Measurements from ENCODE around the gene XXYLT1. TPM values are rescaled to one million over a fixed set of nuclear protein-coding genes. Genes with fewer than 3 reads are reported as not detected.

The XXYLT1 gene
- total RNA-seq, 1 experiment from 2014 or later: 27.2 TPM

- no peaks in the 10 kb centered on the region for H3K27me3 ChIP-seq (replicated peaks)
- H3K4me1 ChIP-seq (replicated peaks): peaks cover 16% of the 10 kb centered on the region
- no peak overlapping the region for H3K4me3 ChIP-seq
- no peaks in the 10 kb centered on the region for H3K9me3 ChIP-seq (replicated peaks)
- no peak for DNase-seq (ENCODE audit: low read depth in 1 of 2, low spot score in 2 of 2)
- H3K36me3 ChIP-seq: peaks cover 7% of the 10 kb centered on the region; the same call in 1 of the 2 replicates
- H3K27ac ChIP-seq: no peak overlapping the region
Observed at GRCh38 chr3:195274259-195274966, 3.5 kb upstream of the XXYLT1 start.

- DNase-seq (ENCODE audit: low read depth in 1 of 2, low spot score in 2 of 2): peak; percentile 85 to 94
- Histone ChIP-seq H3K4me1 (replicated peaks) (peaks cover 20% of the 10 kb centered on the region), H3K27me3 (replicated peaks) (no peaks in the 10 kb centered on the region), H3K4me3 (peak overlapping the region; percentile 91), H3K27ac (no peak overlapping the region), H3K36me3 (peaks cover 10% of the 10 kb centered on the region), H3K9me3 (replicated peaks) (no peaks in the 10 kb centered on the region)
Observed at GRCh38 chr3:195271410-195272243, 668 bp upstream of the XXYLT1 start.

DNA sequence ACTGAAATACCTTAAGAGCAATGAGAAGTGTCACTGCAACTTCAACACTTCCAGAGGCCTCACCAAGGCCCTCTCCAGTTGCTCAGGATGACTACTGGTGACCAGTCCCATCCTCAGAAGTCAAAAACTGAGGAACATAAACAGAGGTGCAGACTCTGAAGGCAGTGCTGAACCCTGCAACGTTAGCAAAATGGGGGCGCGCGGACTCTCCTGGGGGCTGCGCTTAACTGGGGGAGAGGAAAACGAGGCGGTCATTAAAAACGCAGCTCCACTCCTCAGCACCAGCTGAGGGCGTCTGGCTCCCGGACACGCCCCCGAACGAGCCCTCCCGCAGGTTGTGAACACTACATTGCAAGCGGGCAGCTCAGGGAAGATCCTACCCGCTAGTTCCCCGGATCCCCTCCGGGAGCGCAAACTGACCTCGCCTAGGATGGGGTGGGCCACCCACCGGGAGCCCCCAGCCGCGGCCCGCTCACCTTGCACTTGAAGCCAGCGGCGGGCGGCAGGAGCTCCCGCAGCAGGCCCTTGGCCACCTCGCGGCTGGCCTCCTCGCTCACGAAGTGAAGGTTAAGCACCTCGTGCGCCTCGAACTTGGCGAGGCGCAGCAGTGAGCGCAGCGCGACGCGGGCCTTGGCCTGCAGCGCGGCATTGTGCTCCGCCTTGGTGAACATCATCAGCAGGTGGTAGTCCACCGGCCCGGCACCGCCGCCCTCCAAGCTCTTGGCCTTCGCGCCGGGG, 711 bp downstream of the XXYLT1 start:
- Histone ChIP-seq H3K4me3 (peak overlapping the region; percentile 91), H3K27me3 (replicated peaks) (no peaks in the 10 kb centered on the region), H3K4me1 (replicated peaks) (peaks cover 20% of the 10 kb centered on the region), H3K9me3 (replicated peaks) (no peaks in the 10 kb centered on the region), H3K36me3 (peaks cover 12% of the 10 kb centered on the region), H3K27ac (peak overlapping the region; percentile 66; the same call in 1 of the 2 replicates)
- peak; percentile 59 to 67 for DNase-seq (ENCODE audit: low read depth in 1 of 2, low spot score in 2 of 2)

DNA sequence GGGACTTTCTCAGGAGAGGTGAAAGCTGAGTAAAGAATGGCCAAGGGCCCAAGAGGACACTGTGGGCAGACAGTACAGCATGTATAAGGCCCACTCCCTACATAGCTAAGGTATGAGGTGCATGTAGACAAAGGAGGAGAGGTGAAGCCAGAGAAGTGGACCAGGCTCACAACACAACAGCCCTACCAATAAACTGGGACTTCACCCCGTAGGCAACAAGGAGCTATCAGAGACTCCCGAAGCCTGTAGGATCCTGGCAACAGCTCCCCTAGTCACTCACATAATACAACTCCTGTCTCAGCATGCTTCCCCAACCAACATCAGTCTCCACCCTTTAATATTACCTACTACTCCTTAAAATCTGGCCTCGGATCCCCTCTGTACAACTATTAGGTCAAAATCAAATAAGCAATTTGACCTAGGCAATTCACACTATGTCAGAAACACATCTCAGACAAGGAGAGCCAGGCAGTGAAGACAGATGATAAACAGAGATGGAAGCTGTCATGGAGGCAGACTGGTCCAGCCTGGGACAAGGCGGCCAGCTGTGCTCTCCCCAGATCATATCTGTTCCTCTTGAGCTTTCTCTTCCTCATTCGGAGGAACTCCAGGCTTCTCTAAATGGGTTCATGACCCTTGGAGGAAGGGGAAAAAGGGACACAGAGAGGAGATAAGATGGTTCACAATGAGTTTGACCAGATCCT, 1.4 kb downstream of the XXYLT1 start:
- Histone ChIP-seq H3K9me3 (replicated peaks) (no peaks in the 10 kb centered on the region), H3K4me1 (replicated peaks) (peaks cover 20% of the 10 kb centered on the region), H3K4me3 (peak overlapping the region; percentile 91), H3K27ac (no peak overlapping the region), H3K27me3 (replicated peaks) (no peaks in the 10 kb centered on the region), H3K36me3 (peaks cover 12% of the 10 kb centered on the region)
- DNase-seq (ENCODE audit: low read depth in 1 of 2, low spot score in 2 of 2): no peak

GRCh38 chr3:195268576-195269309, 2.2 kb downstream of the XXYLT1 start:
- no peaks in the 10 kb centered on the region for H3K9me3 ChIP-seq (replicated peaks)
- H3K36me3 ChIP-seq: peaks cover 12% of the 10 kb centered on the region
- DNase-seq (ENCODE audit: low read depth in 1 of 2, low spot score in 2 of 2): no peak
- H3K4me1 ChIP-seq (replicated peaks): peaks cover 20% of the 10 kb centered on the region
- H3K4me3 ChIP-seq: no peak overlapping the region
- H3K27ac ChIP-seq: no peak overlapping the region
- no peaks in the 10 kb centered on the region for H3K27me3 ChIP-seq (replicated peaks)

- Histone ChIP-seq H3K4me3 (no peak overlapping the region), H3K36me3 (peaks cover 12% of the 10 kb centered on the region), H3K9me3 (replicated peaks) (no peaks in the 10 kb centered on the region), H3K4me1 (replicated peaks) (peaks cover 20% of the 10 kb centered on the region), H3K27me3 (replicated peaks) (no peaks in the 10 kb centered on the region), H3K27ac (no peak overlapping the region)
- no peak for DNase-seq (ENCODE audit: low read depth in 1 of 2, low spot score in 2 of 2)
Observed at GRCh38 chr3:195267096-195267495, 3.9 kb downstream of the XXYLT1 start.

DNA sequence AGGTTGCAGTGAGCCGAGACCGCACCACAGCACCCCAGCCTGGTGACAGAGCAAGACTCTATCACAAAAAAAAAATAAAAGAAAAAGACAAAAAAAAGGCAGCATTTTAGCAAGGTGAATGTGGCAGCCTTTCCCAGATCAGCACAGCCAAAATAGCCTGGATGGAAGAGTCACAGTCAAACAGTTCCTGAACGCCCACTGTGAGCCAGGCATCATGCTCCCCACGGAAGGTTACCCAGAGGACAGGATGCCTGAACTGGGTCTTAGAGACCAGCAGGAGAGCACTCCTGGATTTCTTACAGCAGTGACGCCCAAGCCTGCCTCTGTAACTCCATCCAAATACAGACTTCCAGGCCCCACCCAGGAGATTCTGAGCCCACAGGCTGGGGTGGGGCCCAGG, 4.5 kb downstream of the XXYLT1 start:
- H3K27me3 ChIP-seq (replicated peaks): no peaks in the 10 kb centered on the region
- H3K9me3 ChIP-seq (replicated peaks): no peaks in the 10 kb centered on the region

DNA sequence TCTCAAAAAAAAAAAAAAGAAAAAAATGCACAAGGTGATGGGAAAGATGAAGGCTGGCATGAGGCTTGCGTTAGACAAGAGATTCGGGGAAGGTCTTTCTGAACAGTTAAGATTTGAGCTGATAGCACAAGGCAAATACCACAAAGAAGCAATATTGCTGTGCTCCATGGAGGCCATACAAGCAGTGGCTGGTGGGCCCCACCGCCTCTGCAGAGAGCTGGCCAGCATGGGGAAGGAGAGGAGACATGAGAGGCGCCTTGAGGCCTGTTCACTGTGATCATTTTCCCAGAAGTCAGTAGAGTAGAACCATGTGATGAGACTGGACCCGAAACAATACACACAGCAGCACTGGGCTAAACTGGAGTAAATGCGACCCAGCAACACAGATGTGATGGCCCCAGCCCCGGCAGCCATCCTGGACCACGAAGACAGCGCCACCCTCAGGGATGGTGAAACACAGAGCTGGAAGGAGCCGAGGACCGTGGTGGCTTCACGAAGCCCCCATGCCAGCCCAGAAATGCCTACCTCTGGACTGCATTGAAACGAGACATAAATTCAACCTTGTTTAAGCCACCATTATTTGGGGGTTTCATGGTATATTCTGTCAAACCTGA, 5.5 kb downstream of the XXYLT1 start:
- Histone ChIP-seq H3K9me3 (replicated peaks) (no peaks in the 10 kb centered on the region), H3K27ac (no peak overlapping the region), H3K36me3 (peaks cover 9% of the 10 kb centered on the region), H3K4me1 (replicated peaks) (peaks cover 18% of the 10 kb centered on the region), H3K4me3 (no peak overlapping the region), H3K27me3 (replicated peaks) (no peaks in the 10 kb centered on the region)
- no peak for DNase-seq (ENCODE audit: low read depth in 1 of 2, low spot score in 2 of 2)

More for the DNA sequence above, 4.5 kb downstream of the XXYLT1 start:
- no peak for DNase-seq (ENCODE audit: low read depth in 1 of 2, low spot score in 2 of 2)
- Histone ChIP-seq H3K4me3 (no peak overlapping the region), H3K36me3 (peaks cover 12% of the 10 kb centered on the region), H3K4me1 (replicated peaks) (peaks cover 16% of the 10 kb centered on the region), H3K27ac (no peak overlapping the region)

DNA sequence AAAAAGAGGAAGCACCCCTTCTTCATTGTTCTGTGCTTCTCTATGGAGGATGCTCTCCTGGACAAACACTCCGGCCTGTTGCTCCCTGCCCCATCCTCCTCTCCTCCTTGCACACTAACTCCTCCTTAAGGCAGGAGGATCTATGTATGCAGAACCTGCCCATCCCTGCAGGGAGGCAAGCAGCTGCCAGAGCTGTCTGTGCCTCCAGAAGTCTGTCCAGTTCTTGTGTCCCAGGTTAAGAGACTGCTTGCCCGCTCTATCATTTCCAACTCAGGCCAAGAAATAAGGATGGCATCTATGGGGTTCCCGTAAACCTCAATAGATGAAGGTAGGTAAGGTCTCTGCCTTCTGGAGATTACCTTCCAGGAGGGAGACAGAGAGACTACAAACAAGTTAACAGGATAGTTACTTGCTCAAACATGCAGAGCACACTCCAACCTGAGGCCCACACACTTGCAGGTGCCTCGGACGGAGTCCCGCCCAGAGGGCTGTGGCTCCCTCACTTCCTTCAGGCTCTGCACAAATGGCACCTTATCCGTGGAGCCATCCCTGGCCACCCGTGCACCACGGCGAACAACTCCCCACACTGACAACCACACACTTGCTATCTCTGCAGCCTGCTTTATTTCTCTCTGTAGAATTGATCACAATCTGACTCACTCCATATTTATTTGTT, 6.9 kb downstream of the XXYLT1 start:
- Histone ChIP-seq H3K27ac (no peak overlapping the region), H3K4me1 (replicated peaks) (peaks cover 17% of the 10 kb centered on the region), H3K27me3 (replicated peaks) (no peaks in the 10 kb centered on the region), H3K9me3 (replicated peaks) (no peaks in the 10 kb centered on the region), H3K4me3 (no peak overlapping the region), H3K36me3 (peaks cover 9% of the 10 kb centered on the region)
- no peak for DNase-seq (ENCODE audit: low read depth in 1 of 2, low spot score in 2 of 2)

DNA sequence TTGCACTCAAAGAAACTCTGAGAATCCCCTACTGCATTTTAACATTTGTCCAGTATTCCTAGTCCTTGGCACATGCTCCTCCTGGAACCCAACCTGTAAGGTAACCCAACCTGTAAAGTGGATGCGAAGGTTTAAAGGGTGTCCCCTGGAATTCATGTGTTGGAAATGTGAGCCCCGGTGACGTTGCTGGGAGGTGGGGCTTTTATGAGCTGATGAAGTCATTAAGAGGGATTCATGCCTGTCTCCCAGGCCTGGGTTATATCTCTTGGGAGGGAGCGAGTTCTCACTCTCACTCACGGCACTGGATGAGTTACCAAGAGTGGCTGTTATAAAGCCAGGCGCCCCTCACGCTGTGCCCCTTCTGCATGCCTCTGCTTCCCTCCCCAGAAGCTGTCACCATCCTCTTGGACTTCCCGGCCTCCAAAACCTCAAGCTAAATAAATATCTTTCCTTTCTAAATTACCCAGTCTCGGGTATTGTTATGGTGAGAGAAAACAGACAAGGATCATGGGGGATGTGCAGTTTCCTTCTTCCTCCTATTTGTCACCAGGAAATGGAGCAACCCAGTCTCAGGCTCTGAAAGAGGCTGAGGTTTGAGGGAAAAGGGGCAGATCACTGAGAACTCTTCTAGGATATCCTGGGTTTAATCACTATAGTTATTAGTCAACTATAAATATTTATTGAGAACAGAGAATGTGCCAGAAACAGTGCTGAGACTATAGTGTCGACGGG, 7.6 kb downstream of the XXYLT1 start:
- DNase-seq (ENCODE audit: low read depth in 1 of 2, low spot score in 2 of 2): peak in 1 of 2 experiments; percentile 7
- H3K9me3 ChIP-seq (replicated peaks): no peaks in the 10 kb centered on the region

DNA sequence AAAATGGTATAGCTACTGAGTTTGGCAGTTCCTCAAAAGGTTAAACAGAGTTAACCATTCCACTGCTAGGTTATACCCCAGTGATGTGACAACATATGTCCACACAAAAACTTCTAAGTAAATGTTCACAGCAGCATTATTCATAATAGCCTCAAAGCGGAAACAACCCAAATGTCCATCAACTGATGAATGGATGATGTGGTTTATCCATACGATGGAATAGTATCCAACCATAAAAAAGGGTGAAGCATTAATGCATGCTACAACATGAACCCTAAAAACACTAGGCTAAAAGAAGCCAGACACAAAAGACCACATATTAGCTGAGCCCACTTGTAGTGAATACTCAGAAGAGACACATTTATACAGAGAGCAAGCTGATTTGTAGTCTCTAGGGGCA, 9.0 kb downstream of the XXYLT1 start:
- H3K4me1 ChIP-seq (replicated peaks): peaks cover 30% of the 10 kb centered on the region
- H3K27ac ChIP-seq: no peak overlapping the region
- H3K9me3 ChIP-seq (replicated peaks): no peaks in the 10 kb centered on the region
- H3K4me3 ChIP-seq: no peak overlapping the region
- no peak for DNase-seq (ENCODE audit: low read depth in 1 of 2, low spot score in 2 of 2)
- 0 out of 2 replicates have a peak, but pooled peaks cover 4% of the 10 kb centered on the region for H3K36me3 ChIP-seq
- H3K27me3 ChIP-seq (replicated peaks): no peaks in the 10 kb centered on the region

More for the DNA sequence above, 7.6 kb downstream of the XXYLT1 start:
- H3K4me1 ChIP-seq (replicated peaks): peaks cover 24% of the 10 kb centered on the region
- H3K27ac ChIP-seq: no peak overlapping the region
- H3K27me3 ChIP-seq (replicated peaks): no peaks in the 10 kb centered on the region
- H3K36me3 ChIP-seq: peaks cover 9% of the 10 kb centered on the region
- no peak overlapping the region for H3K4me3 ChIP-seq
